Keratinocyte (primary cell): ENCODE measurements around the gene MGLL.

ENCODE experiments used
- CTCF ChIP-seq, 3 experiments: IDR thresholded peaks in 1 of 3; conservative IDR thresholded peaks in 1 of 3; optimal IDR thresholded peaks in 1 of 3; 2 replicates in 2 of 3; 3 replicates in 1 of 3; pipeline versions ENCODE3 to v1.5.1; 2011; ENCODE audit warnings: low read length in 3 of 3, mild to moderate bottlenecking in 3 of 3, moderate library complexity in 2 of 3, control low read depth in 1 of 3, inconsistent platforms in 1 of 3; ENCODE audit not compliant: insufficient read depth in 2 of 3; ENCODE audit errors: extremely low read depth in 1 of 3
- EZH2 ChIP-seq: IDR thresholded peaks from one replicate; pipeline ENCODE4 v1.6.1; 2012; ENCODE audit warnings: inconsistent platforms, mild to moderate bottlenecking, low read length, moderate library complexity

DNA sequence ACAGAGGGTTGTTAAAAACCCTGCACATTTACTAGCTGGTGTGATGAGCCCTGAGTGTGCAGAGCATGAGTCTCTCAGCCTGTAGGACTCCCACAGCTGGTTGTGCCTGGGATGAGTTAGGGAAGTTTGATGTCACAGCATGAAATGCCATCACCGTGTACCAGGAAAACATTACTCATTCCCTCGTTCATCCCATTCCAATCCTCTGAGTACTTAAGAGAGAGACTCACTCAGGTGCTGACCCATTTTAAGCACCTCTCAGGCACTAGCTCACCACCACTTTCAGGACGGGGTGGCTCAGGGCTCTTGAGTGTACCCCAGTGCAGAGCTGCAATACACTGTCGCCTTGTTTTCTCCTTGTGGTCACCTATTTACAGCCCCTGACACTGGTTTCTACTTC is 18.7 kb downstream of the MGLL start:
- TF ChIP-seq CTCF (optimal IDR thresholded peaks at IDR 0.05 in 1 of 3, IDR thresholded peaks at IDR 0.05 in 1 of 3, conservative IDR thresholded peaks at IDR 0.05 in 1 of 3; ENCODE audit: extremely low read depth in 1 of 3, insufficient read depth in 2 of 3, low read length in 3 of 3), result no peak
- TF ChIP-seq EZH2, result no peak
